GM12878 (cell line): ENCODE measurements around the gene PRM3. TPM values are rescaled to one million over a fixed set of nuclear protein-coding genes. Genes with fewer than 3 reads are reported as not detected.

Source experiments
- ATAC-seq: fragments of 200-7000 bp; cut with Tn5 transposase; 3 replicates; pipeline ENCODE4 v1.9.1; 2020; ENCODE audit warnings: mild to moderate bottlenecking, moderate library complexity
- BruUV-seq: library from RNA; stranded (reverse); fragments of 400-500 nt; replicated peaks from 2 replicates; lab custom pipeline; 2021; lab: Mats Ljungman, UMichigan
- CTCF ChIA-PET: fragments of 300-600 bp; sonication (Branson Sonifier 250); formaldehyde crosslinking; extraction: SDS; loops from one replicate; lab custom pipeline; 2021; ENCODE audit warnings: inconsistent platforms; lab: Yijun Ruan, JAX
- POLR2A ChIA-PET: fragments of 350-600 bp; formaldehyde crosslinking; extraction: SDS; loops from one replicate; lab custom pipeline; 2021; ENCODE audit warnings: inconsistent platforms; lab: Charles Lee
- RAD21 ChIA-PET: fragments of 300-600 bp; sonication (Branson Sonifier 250); formaldehyde crosslinking; loops from one replicate; lab custom pipeline; 2023; ENCODE audit warnings: antibody characterized with exemption; ENCODE audit not compliant: unreplicated experiment; lab: Charles Lee
- SMC1A ChIA-PET: fragments of 300-600 bp; sonication (Branson Sonifier 250); formaldehyde crosslinking; loops from one replicate; lab custom pipeline; 2023; ENCODE audit not compliant: unreplicated experiment, uncharacterized antibody; lab: Charles Lee
- DNase-seq: peaks from one replicate; pipeline ENCODE4 v3.0.0-alpha.2; 2011; ENCODE audit warnings: low read depth, low spot score
- FAIRE-seq: peaks from 3 replicates; lab custom pipeline; 2011; peaks lifted over from hg19 to GRCh38; lab: Jason Lieb, UNC
- H2AFZ ChIP-seq: 2 replicates; pipeline ENCODE4 v1.6.0; 2011; ENCODE audit warnings: low read depth, low read length, control low read depth; ENCODE audit not compliant: control insufficient read depth
- H3K27ac ChIP-seq: 2 replicates; pipeline ENCODE4 v1.5.1; 2011; ENCODE audit warnings: control low read depth; ENCODE audit not compliant: control insufficient read depth, insufficient read depth
- H3K27me3 ChIP-seq, 2 experiments: replicated peaks in 1 of 2; 2 replicates each; pipeline versions ENCODE4 v1.6.0 to v1.6.1; 2011; ENCODE audit warnings: low read length in 1 of 2; ENCODE audit not compliant: control insufficient read depth in 2 of 2, insufficient read depth in 2 of 2
- H3K36me3 ChIP-seq, 2 experiments: 2 replicates each; pipeline ENCODE4 v1.5.1; 2011; ENCODE audit warnings: low read length in 1 of 2; ENCODE audit not compliant: control insufficient read depth in 2 of 2, insufficient read depth in 2 of 2
- H3K4me1 ChIP-seq: 2 replicates; pipeline ENCODE4 v1.6.1; 2011; ENCODE audit warnings: mild to moderate bottlenecking, low read length, moderate library complexity, mixed read lengths; ENCODE audit not compliant: control insufficient read depth, insufficient read depth
- H3K4me2 ChIP-seq: 2 replicates; pipeline ENCODE4 v1.6.0; 2011; ENCODE audit warnings: control low read depth; ENCODE audit not compliant: control insufficient read depth, insufficient read depth
- H3K4me3 ChIP-seq: fragments of 200-600 bp; sonication (generic); 2 replicates; pipeline ENCODE4 v1.5.1; 2016
- H3K79me2 ChIP-seq: 2 replicates; pipeline ENCODE4 v1.6.0; 2011; ENCODE audit warnings: low read length; ENCODE audit not compliant: control insufficient read depth, insufficient read depth
- H3K9ac ChIP-seq: 2 replicates; pipeline ENCODE4 v1.8.0; 2011; ENCODE audit warnings: low read length, control low read depth, mixed read lengths; ENCODE audit not compliant: control insufficient read depth, insufficient read depth
- H3K9me3 ChIP-seq: replicated peaks from 3 replicates; pipeline ENCODE4 v1.5.1; 2011; ENCODE audit warnings: mild to moderate bottlenecking, low read length; ENCODE audit not compliant: control insufficient read depth, insufficient read depth
- H4K20me1 ChIP-seq: 2 replicates; pipeline ENCODE4 v1.6.0; 2011; ENCODE audit not compliant: control insufficient read depth, insufficient read depth
- BACH1 ChIP-seq: fragments of 450-650 bp; IDR thresholded peaks from 2 replicates; pipeline ENCODE4 v1.6.1; 2017; ENCODE audit warnings: mild to moderate bottlenecking, borderline replicate concordance
- BMI1 ChIP-seq: fragments of 450-650 bp; IDR thresholded peaks from 2 replicates; pipeline ENCODE4 v1.6.1; 2016; ENCODE audit warnings: mild to moderate bottlenecking, moderate library complexity, borderline replicate concordance
- CBFB ChIP-seq: IDR thresholded peaks from 2 replicates; pipeline ENCODE4 v1.6.1; 2016; ENCODE audit warnings: antibody characterized with exemption, low read depth
- CBX5 ChIP-seq: sonication (generic); IDR thresholded peaks from 2 replicates; pipeline ENCODE4 v1.6.1; 2016; ENCODE audit warnings: low read depth, moderate library complexity, mild to moderate bottlenecking, inconsistent platforms
- CREM ChIP-seq: IDR thresholded peaks from 2 replicates; pipeline ENCODE4 v1.6.1; 2014; ENCODE audit warnings: antibody characterized with exemption, low read depth
- DPF2 ChIP-seq: fragments of 450-650 bp; IDR thresholded peaks from 2 replicates; pipeline ENCODE4 v1.6.1; 2017; ENCODE audit warnings: mild to moderate bottlenecking
- HDGF ChIP-seq: fragments of 450-650 bp; IDR thresholded peaks from 2 replicates; pipeline ENCODE4 v1.6.1; 2016; ENCODE audit warnings: antibody characterized with exemption
- RELA ChIP-seq: fragments of 450-650 bp; IDR thresholded peaks from 2 replicates; pipeline ENCODE4 v1.8.0; 2014; ENCODE audit warnings: borderline replicate concordance; ENCODE audit not compliant: partially characterized antibody
- SMARCA5 ChIP-seq: fragments of 450-650 bp; IDR thresholded peaks from 2 replicates; pipeline ENCODE4 v1.6.1; 2017; ENCODE audit warnings: mild to moderate bottlenecking
- TBL1XR1 ChIP-seq: IDR thresholded peaks from 2 replicates; pipeline ENCODE4 v1.6.1; 2012; ENCODE audit warnings: low read depth, low read length, improper control_type of control experiment
- YBX1 ChIP-seq: fragments of 450-650 bp; IDR thresholded peaks from 2 replicates; pipeline ENCODE4 v1.6.1; 2016; ENCODE audit warnings: antibody characterized with exemption
- ZNF24 ChIP-seq: fragments of 450-650 bp; IDR thresholded peaks from 2 replicates; pipeline ENCODE4 v1.6.1; 2017; ENCODE audit warnings: antibody characterized with exemption, mild to moderate bottlenecking
- WGBS: methylation state at CpG from one replicate; pipeline ENCODE4 v1.1.6; 2016; ENCODE audit warnings: low lambda C conversion rate; ENCODE audit not compliant: insufficient replicate concordance, insufficient coverage; ENCODE audit errors: missing lambda C conversion rate; 5-methylcytosine and 5-hydroxymethylcytosine counted together
- in situ Hi-C: fragments of 300-500 bp; cut with MboI; formaldehyde crosslinking; loops from 9 replicates; pipeline ENCODE4 v1.14.3; 2018; ENCODE audit warnings: mixed read lengths
- intact Hi-C: fragments of 100-400 bp; cut with micrococcal nuclease; formaldehyde crosslinking; loops from one replicate; pipeline ENCODE4 v1.14.2; 2022; ENCODE audit not compliant: unreplicated experiment
- polyA plus RNA-seq, 11 experiments: library from polyadenylated mRNA; depleted of rRNA in 4 of 11; unstranded in 6 of 11; stranded (reverse) in 5 of 11; fragments of >200 nt; fragmentation: Nextera tagmentation in 4 of 11; fragmentation: Illumina TruSeq in 1 of 11; extraction: Ambion mirVana in 4 of 11; extraction: Trizol in 1 of 11; gene quantifications; 1 replicate in 1 of 11; 2 replicates in 10 of 11; pipeline versions ENCODE4 v1.2.1 to v1.2.3, GENCODE V29; 2011 to 2016; ENCODE audit warnings: inconsistent platforms in 2 of 11, missing spikeins in 2 of 11, low read depth in 1 of 11
- total RNA-seq, 4 experiments: library from RNA; depleted of rRNA in 3 of 4; stranded (reverse); fragments of >200 nt in 3 of 4; fragmentation: Illumina TruSeq in 1 of 4; extraction: Trizol in 1 of 4; gene quantifications; 2 replicates each; pipeline versions ENCODE4 v1.2.1 to v1.2.3, GENCODE V29; 2013 to 2021
- TF ChIP-seq, protein P1 (sequence below): fragments of 450-650 bp; IDR thresholded peaks from 2 replicates; pipeline ENCODE4 v1.6.1; 2017; ENCODE audit warnings: mild to moderate bottlenecking, moderate library complexity
- TF ChIP-seq, protein P2 (sequence below): fragments of 450-650 bp; conservative IDR thresholded peaks from 2 replicates; pipeline ENCODE4 v1.6.1; 2017; ENCODE audit warnings: mild to moderate bottlenecking, moderate library complexity
- TF ChIP-seq, protein P3 (sequence below): IDR thresholded peaks from 2 replicates; pipeline ENCODE4 v1.6.1; 2012; ENCODE audit warnings: low read length, inconsistent platforms

Gene PRM3
- total and polyA plus RNA-seq, 10 of the 15 experiments (the other 5 are each of a cell fraction or from before 2014, with no cell fraction given): not detected

- H3K27me3 ChIP-seq: no peaks in the 10 kb centered on the region
- H2AFZ ChIP-seq: no peak overlapping the region
- no TSS peak for BruUV-seq
- in situ Hi-C loops: loop anchor here (5.0 kb wide), 1 partner anchor 286 kb away; no protein-coding TSS in a partner anchor
- peak overlapping the region; percentile 92 for H3K4me2 ChIP-seq
- RAD21 ChIA-PET: interaction anchor here (0.8 to 11.8 kb wide), 16 partner anchors 20 to 269 kb away, joined by 3 to 243 read pairs (median 12); no protein-coding TSS in a partner anchor
- H3K4me3 ChIP-seq: peak overlapping the region; percentile 91
- CTCF ChIA-PET: interaction anchor here (0.8 to 11.0 kb wide), 17 partner anchors 17 to 289 kb away, joined by 3 to 170 read pairs (median 7); no protein-coding TSS in a partner anchor
- FAIRE-seq (peak; percentile 35), ATAC-seq (peak; percentile 0; the same call in 1 of the 3 replicates), DNase-seq (no peak)
- H3K9ac ChIP-seq: peak overlapping the region; percentile 89
- peaks cover 32% of the 10 kb centered on the region for H3K4me1 ChIP-seq
- 16% methylated on average over 5 of the region's 5 CpGs for WGBS
- SMC1A ChIA-PET: interaction anchor here (0.6 to 8.8 kb wide), 26 partner anchors 17 to 305 kb away, joined by 3 to 108 read pairs (median 5); no protein-coding TSS in a partner anchor
- no peaks in the 10 kb centered on the region for H4K20me1 ChIP-seq
- POLR2A ChIA-PET: interaction anchor here (0.6 to 6.6 kb wide), 12 partner anchors 17 to 288 kb away, joined by 3 to 53 read pairs (median 6); no protein-coding TSS in a partner anchor
- H3K27ac ChIP-seq: peak overlapping the region; percentile 71
- no peaks in the 10 kb centered on the region for H3K9me3 ChIP-seq
- peaks cover 37% of the 10 kb centered on the region for H3K79me2 ChIP-seq
- peaks cover 0 to 3% of the 10 kb centered on the region in 2 experiments; a peak in 1 of 4 replicates for H3K36me3 ChIP-seq
- intact Hi-C loops: loop anchor here (2.0 kb wide), 1 partner anchor 51 kb away; no protein-coding TSS in a partner anchor
- TF ChIP-seq RELA (no peak), CBX5 (no peak), YBX1 (no peak), SMARCA5 (no peak), CBFB (peak; percentile 31; the same call in 1 of the 2 replicates), BMI1 (peak; percentile 52; the same call in 1 of the 2 replicates), BACH1 (peak; percentile 75; the same call in 1 of the 2 replicates), ZNF24 (no peak), CREM (0 out of 2 replicates have a peak, but pooled peaks have one; percentile 22), TBL1XR1 (0 out of 2 replicates have a peak, but pooled peaks have one; percentile 20), DPF2 (peak; percentile 17; the same call in 1 of the 2 replicates), HDGF (0 out of 2 replicates have a peak, but pooled peaks have one; percentile 73)
- TF ChIP-seq, protein P1, sequence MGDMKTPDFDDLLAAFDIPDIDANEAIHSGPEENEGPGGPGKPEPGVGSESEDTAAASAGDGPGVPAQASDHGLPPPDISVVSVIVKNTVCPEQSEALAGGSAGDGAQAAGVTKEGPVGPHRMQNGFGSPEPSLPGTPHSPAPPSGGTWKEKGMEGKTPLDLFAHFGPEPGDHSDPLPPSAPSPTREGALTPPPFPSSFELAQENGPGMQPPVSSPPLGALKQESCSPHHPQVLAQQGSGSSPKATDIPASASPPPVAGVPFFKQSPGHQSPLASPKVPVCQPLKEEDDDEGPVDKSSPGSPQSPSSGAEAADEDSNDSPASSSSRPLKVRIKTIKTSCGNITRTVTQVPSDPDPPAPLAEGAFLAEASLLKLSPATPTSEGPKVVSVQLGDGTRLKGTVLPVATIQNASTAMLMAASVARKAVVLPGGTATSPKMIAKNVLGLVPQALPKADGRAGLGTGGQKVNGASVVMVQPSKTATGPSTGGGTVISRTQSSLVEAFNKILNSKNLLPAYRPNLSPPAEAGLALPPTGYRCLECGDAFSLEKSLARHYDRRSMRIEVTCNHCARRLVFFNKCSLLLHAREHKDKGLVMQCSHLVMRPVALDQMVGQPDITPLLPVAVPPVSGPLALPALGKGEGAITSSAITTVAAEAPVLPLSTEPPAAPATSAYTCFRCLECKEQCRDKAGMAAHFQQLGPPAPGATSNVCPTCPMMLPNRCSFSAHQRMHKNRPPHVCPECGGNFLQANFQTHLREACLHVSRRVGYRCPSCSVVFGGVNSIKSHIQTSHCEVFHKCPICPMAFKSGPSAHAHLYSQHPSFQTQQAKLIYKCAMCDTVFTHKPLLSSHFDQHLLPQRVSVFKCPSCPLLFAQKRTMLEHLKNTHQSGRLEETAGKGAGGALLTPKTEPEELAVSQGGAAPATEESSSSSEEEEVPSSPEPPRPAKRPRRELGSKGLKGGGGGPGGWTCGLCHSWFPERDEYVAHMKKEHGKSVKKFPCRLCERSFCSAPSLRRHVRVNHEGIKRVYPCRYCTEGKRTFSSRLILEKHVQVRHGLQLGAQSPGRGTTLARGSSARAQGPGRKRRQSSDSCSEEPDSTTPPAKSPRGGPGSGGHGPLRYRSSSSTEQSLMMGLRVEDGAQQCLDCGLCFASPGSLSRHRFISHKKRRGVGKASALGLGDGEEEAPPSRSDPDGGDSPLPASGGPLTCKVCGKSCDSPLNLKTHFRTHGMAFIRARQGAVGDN: peak; percentile 72
- TF ChIP-seq, protein P2, sequence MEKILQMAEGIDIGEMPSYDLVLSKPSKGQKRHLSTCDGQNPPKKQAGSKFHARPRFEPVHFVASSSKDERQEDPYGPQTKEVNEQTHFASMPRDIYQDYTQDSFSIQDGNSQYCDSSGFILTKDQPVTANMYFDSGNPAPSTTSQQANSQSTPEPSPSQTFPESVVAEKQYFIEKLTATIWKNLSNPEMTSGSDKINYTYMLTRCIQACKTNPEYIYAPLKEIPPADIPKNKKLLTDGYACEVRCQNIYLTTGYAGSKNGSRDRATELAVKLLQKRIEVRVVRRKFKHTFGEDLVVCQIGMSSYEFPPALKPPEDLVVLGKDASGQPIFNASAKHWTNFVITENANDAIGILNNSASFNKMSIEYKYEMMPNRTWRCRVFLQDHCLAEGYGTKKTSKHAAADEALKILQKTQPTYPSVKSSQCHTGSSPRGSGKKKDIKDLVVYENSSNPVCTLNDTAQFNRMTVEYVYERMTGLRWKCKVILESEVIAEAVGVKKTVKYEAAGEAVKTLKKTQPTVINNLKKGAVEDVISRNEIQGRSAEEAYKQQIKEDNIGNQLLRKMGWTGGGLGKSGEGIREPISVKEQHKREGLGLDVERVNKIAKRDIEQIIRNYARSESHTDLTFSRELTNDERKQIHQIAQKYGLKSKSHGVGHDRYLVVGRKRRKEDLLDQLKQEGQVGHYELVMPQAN: 0 out of 2 replicates have a peak, but pooled peaks have one; percentile 42
- TF ChIP-seq, protein P3, sequence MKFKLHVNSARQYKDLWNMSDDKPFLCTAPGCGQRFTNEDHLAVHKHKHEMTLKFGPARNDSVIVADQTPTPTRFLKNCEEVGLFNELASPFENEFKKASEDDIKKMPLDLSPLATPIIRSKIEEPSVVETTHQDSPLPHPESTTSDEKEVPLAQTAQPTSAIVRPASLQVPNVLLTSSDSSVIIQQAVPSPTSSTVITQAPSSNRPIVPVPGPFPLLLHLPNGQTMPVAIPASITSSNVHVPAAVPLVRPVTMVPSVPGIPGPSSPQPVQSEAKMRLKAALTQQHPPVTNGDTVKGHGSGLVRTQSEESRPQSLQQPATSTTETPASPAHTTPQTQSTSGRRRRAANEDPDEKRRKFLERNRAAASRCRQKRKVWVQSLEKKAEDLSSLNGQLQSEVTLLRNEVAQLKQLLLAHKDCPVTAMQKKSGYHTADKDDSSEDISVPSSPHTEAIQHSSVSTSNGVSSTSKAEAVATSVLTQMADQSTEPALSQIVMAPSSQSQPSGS: no peak
Observed at GRCh38 chr16:11253009-11253994, 20.1 kb downstream of the PRM3 start.
